Measurements from ENCODE around the gene DPYD.

Gene DPYD

GRCh38 chr1:97041026-97041425 lies 879.8 kb downstream of the DPYD start:
- no peak for DNase-seq (ENCODE audit: extremely low read depth, insufficient read length)
- no peak for TF ChIP-seq CTCF (IDR thresholded peaks at IDR 0.05; ENCODE audit: insufficient read depth, low read length, poor library complexity, severe bottlenecking)

GRCh38 chr1:97038410-97038809 lies 882.4 kb downstream of the DPYD start:
- Histone ChIP-seq H3K36me3 (ENCODE audit: control insufficient read depth, insufficient read depth, low read length) (no peaks in the 10 kb centered on the region), H3K4me3 (replicated peaks; ENCODE audit: low read depth, low read length) (no peak overlapping the region), H3K27me3 (replicated peaks; ENCODE audit: control insufficient read depth, insufficient read depth, low read length) (no peaks in the 10 kb centered on the region)
- no peak for DNase-seq (ENCODE audit: extremely low read depth, insufficient read length)
- TF ChIP-seq CTCF (IDR thresholded peaks at IDR 0.05; ENCODE audit: insufficient read depth, low read length, poor library complexity, severe bottlenecking) = no peak

More at GRCh38 chr1:97041026-97041425, 879.8 kb downstream of the DPYD start:
- Histone ChIP-seq H3K27me3 (replicated peaks; ENCODE audit: control insufficient read depth, insufficient read depth, low read length) (no peaks in the 10 kb centered on the region), H3K36me3 (ENCODE audit: control insufficient read depth, insufficient read depth, low read length) (no peaks in the 10 kb centered on the region), H3K4me3 (replicated peaks; ENCODE audit: low read depth, low read length) (no peak overlapping the region)

GRCh38 chr1:97034651-97035050 lies 886.2 kb downstream of the DPYD start:
- no peak overlapping the region for H3K4me3 ChIP-seq (replicated peaks; ENCODE audit: low read depth, low read length)
- no peak for DNase-seq (ENCODE audit: extremely low read depth, insufficient read length)
- TF ChIP-seq CTCF (IDR thresholded peaks at IDR 0.05; ENCODE audit: insufficient read depth, low read length, poor library complexity, severe bottlenecking) = no peak
- no peaks in the 10 kb centered on the region for H3K36me3 ChIP-seq (ENCODE audit: control insufficient read depth, insufficient read depth, low read length)
- H3K27me3 ChIP-seq (replicated peaks; ENCODE audit: control insufficient read depth, insufficient read depth, low read length) = no peaks in the 10 kb centered on the region

GRCh38 chr1:97033949-97034348 lies 886.9 kb downstream of the DPYD start:
- no peak for TF ChIP-seq CTCF (IDR thresholded peaks at IDR 0.05; ENCODE audit: insufficient read depth, low read length, poor library complexity, severe bottlenecking)
- no peaks in the 10 kb centered on the region for H3K27me3 ChIP-seq (replicated peaks; ENCODE audit: control insufficient read depth, insufficient read depth, low read length)
- DNase-seq (ENCODE audit: extremely low read depth, insufficient read length) = no peak
- H3K36me3 ChIP-seq (ENCODE audit: control insufficient read depth, insufficient read depth, low read length) = no peaks in the 10 kb centered on the region
- H3K4me3 ChIP-seq (replicated peaks; ENCODE audit: low read depth, low read length) = no peak overlapping the region
